ENCODE results near the gene LIFR. TPM values are rescaled to one million over a fixed set of nuclear protein-coding genes. Genes with fewer than 3 reads are reported as not detected.

LIFR gene
- polyA plus RNA-seq, 2 of the 4 experiments (the other 2 are of a cell fraction) = 3.8 to 7.9 TPM

- ChIA-PET CTCF (interaction anchor here (0.6 to 7.1 kb wide), 127 partner anchors 10 to 1124 kb away, joined by 3 to 242 read pairs (median 5); partner anchors contain the start of genes LIFR and OSMR), POLR2A (interaction anchor here (1.1 to 1.5 kb wide), 3 partner anchors 114 to 368 kb away, joined by 4 to 21 read pairs (median 4); partner anchors contain the start of gene LIFR)
- Histone ChIP-seq H3K4me3 (no peak overlapping the region), H3K4me1 (peaks cover 3% of the 10 kb centered on the region; the same call in 1 of the 3 replicates), H3K9me3 (no peaks in the 10 kb centered on the region), H3K4me2 (no peak overlapping the region; the same call in 2 of the 3 replicates), H3K27ac (0 out of 6 replicates have a peak overlapping the region, but pooled peaks of 1 of the 2 experiments have one; percentile 43)
- FAIRE-seq (peak; percentile 93), ATAC-seq (peak; percentile 99 to 100), DNase-seq (ENCODE audit: low read depth in 1 of 2, low spot score in 1 of 2) (peak; percentile 82 to 92)
- WGBS (ENCODE audit: missing lambda C conversion rate) = 23% methylated on average over 9 of the region's 9 CpGs
- TF ChIP-seq SMC3 (IDR thresholded peaks at IDR 0.05) = peak; percentile 98
- no peak for TF ChIP-seq TFCP2L1 (CRISPR knock-in tag; IDR thresholded peaks at IDR 0.05)
- TF ChIP-seq MAX (IDR thresholded peaks at IDR 0.05) = peak; percentile 36; the same call in 1 of the 2 replicates
- no peak for TF ChIP-seq FOSL2 (IDR thresholded peaks at IDR 0.05)
- 0 out of 2 replicates have a peak, but pooled peaks have one; percentile 3 for TF ChIP-seq FOSL2 (CRISPR knock-in tag; IDR thresholded peaks at IDR 0.05)
- no peak for TF ChIP-seq RFX5 (IDR thresholded peaks at IDR 0.05)
- TF ChIP-seq RAD21 (conservative IDR thresholded peaks at IDR 0.05 in 1 of 2, IDR thresholded peaks at IDR 0.05 in 1 of 2) = peak; percentile 99 to 100
- TF ChIP-seq CTCF (IDR thresholded peaks at IDR 0.05) = peak; percentile 97
These were observed 114.8 kb downstream of the LIFR start for GRCh38 chr5:38441453-38442246.

- 19% methylated on average over 1 of the region's 1 CpG for WGBS (ENCODE audit: missing lambda C conversion rate)
- no peak for FAIRE-seq
- no peak for DNase-seq (ENCODE audit: low read depth in 1 of 2, low spot score in 1 of 2)
- CTCF ChIA-PET = interaction anchor here (1.2 to 3.2 kb wide), 2 partner anchors 119 to 371 kb away, joined by 3 to 19 read pairs; no protein-coding TSS in a partner anchor
- H3K4me2 ChIP-seq = no peak overlapping the region
- no peak overlapping the region for H3K27ac ChIP-seq
- POLR2A ChIA-PET = no interaction called here
- ATAC-seq = no peak
- H3K4me1 ChIP-seq = peaks cover 3% of the 10 kb centered on the region; the same call in 1 of the 3 replicates
- TF ChIP-seq CHD2 (IDR thresholded peaks at IDR 0.05; ENCODE audit: low read length, partially characterized antibody) (no peak), SREBF2 (IDR thresholded peaks at IDR 0.05) (no peak), ELK1 (IDR thresholded peaks at IDR 0.05; ENCODE audit: low read depth, low read length) (no peak), BHLHE40 (IDR thresholded peaks at IDR 0.05; ENCODE audit: low read depth, low read length) (no peak), EP300 (IDR thresholded peaks at IDR 0.05) (no peak), HOXB13 (CRISPR knock-in tag; IDR thresholded peaks at IDR 0.05; ENCODE audit: low read depth) (no peak), FOXS1 (CRISPR knock-in tag; IDR thresholded peaks at IDR 0.05) (no peak), HEYL (CRISPR knock-in tag; IDR thresholded peaks at IDR 0.05) (no peak), ATOH8 (CRISPR knock-in tag; IDR thresholded peaks at IDR 0.05; ENCODE audit: low read depth) (no peak), POLR2A (IDR thresholded peaks at IDR 0.05; ENCODE audit: low read length) (no peak), PHF8 (IDR thresholded peaks at IDR 0.05; ENCODE audit: borderline replicate concordance, low read depth) (no peak), HES2 (IDR thresholded peaks at IDR 0.05) (no peak), EHF (CRISPR knock-in tag; IDR thresholded peaks at IDR 0.05) (no peak), MAX (IDR thresholded peaks at IDR 0.05) (no peak), SMC3 (IDR thresholded peaks at IDR 0.05) (no peak)
- H3K4me3 ChIP-seq = no peak overlapping the region
- no peaks in the 10 kb centered on the region for H3K9me3 ChIP-seq
These were observed 117.7 kb downstream of the LIFR start for GRCh38 chr5:38438757-38439156.

All from A549 (cell line).